Panc1 (cell line): ENCODE results near the gene LEMD2. TPM values are rescaled to one million over a fixed set of nuclear protein-coding genes. Genes with fewer than 3 reads are reported as not detected.

Experiments used
- ATAC-seq: fragments of 200-7000 bp; cut with Tn5 transposase; 2 replicates; pipeline ENCODE4 v1.9.1; 2020; ENCODE audit warnings: mild to moderate bottlenecking, moderate library complexity
- BruUV-seq: library from RNA; stranded (reverse); fragments of 400-500 nt; replicated peaks from 2 replicates; lab custom pipeline; 2021; lab: Mats Ljungman, UMichigan
- CTCF ChIA-PET: fragments of 300-600 bp; sonication (Branson Sonifier 250); formaldehyde crosslinking; loops from one replicate; lab custom pipeline; 2022; ENCODE audit warnings: antibody characterized with exemption; lab: Charles Lee
- POLR2A ChIA-PET: fragments of 300-600 bp; sonication (Branson Sonifier 250); formaldehyde crosslinking; loops from one replicate; lab custom pipeline; 2022; ENCODE audit warnings: antibody characterized with exemption; lab: Charles Lee
- DNase-seq: peaks from one replicate; pipeline ENCODE4 v3.0.0-alpha.2; 2010; ENCODE audit warnings: low read depth, low spot score
- H3K27ac ChIP-seq: 2 replicates; pipeline ENCODE4 v1.5.1; 2011; ENCODE audit warnings: mild to moderate bottlenecking, low read length, inconsistent platforms
- H3K27me3 ChIP-seq: fragments of 200-500 bp; sonication (Bioruptor generic); 2 replicates; pipeline ENCODE4 v1.6.0; 2014; ENCODE audit warnings: low read length, inconsistent platforms; ENCODE audit not compliant: control insufficient read depth, insufficient read depth
- H3K36me3 ChIP-seq: fragments of 200-500 bp; sonication (Bioruptor generic); 2 replicates; pipeline ENCODE4 v1.5.1; 2014; ENCODE audit warnings: inconsistent platforms, mild to moderate bottlenecking, low read length, moderate library complexity; ENCODE audit not compliant: control insufficient read depth, insufficient read depth
- H3K4me1 ChIP-seq: 2 replicates; pipeline ENCODE4 v1.5.1; 2011; ENCODE audit warnings: inconsistent platforms, mild to moderate bottlenecking, low read length, moderate library complexity; ENCODE audit not compliant: control insufficient read depth, insufficient read depth
- H3K4me3 ChIP-seq, 2 experiments: 2 replicates each; pipeline ENCODE4 v1.5.1; 2011 to 2012; ENCODE audit warnings: low read depth in 2 of 2, low read length in 2 of 2, mild to moderate bottlenecking in 2 of 2, inconsistent platforms in 1 of 2, moderate library complexity in 1 of 2
- H3K9me3 ChIP-seq: fragments of 200-500 bp; sonication (Bioruptor generic); 2 replicates; pipeline ENCODE4 v1.5.1; 2014; ENCODE audit warnings: low read depth, mild to moderate bottlenecking, inconsistent platforms, low read length, moderate library complexity; ENCODE audit not compliant: control insufficient read depth, insufficient read depth
- POLR2AphosphoS5 ChIP-seq: IDR thresholded peaks from 2 replicates; pipeline ENCODE4 v1.6.1; 2012; ENCODE audit warnings: mild to moderate bottlenecking, low read depth, low read length, moderate library complexity
- SIN3A ChIP-seq: IDR thresholded peaks from 2 replicates; pipeline ENCODE4 v1.6.1; 2012; ENCODE audit warnings: low read depth, mild to moderate bottlenecking, low read length, moderate library complexity, borderline replicate concordance; ENCODE audit not compliant: insufficient read depth
- TCF7L2 ChIP-seq: IDR thresholded peaks from 2 replicates; pipeline ENCODE4 v1.6.1; 2011; ENCODE audit warnings: mild to moderate bottlenecking, low read depth, low read length, inconsistent platforms
- in situ Hi-C: cut with HindIII; loops from 2 replicates; pipeline ENCODE4 v1.10.0; 2016; ENCODE audit warnings: low sequenced_read_pairs, low pct_unique_long_range_greater_than_20kb
- intact Hi-C: fragments of 100-400 bp; cut with micrococcal nuclease; formaldehyde crosslinking; loops from one replicate; pipeline ENCODE4 v1.10.0; 2022; ENCODE audit not compliant: unreplicated experiment
- total RNA-seq: library from RNA; stranded (reverse); gene quantifications from one replicate; pipeline ENCODE4 v1.2.1, GENCODE V29; 2021; ENCODE audit not compliant: unreplicated experiment
- TF ChIP-seq, protein P1 (sequence below): fragments of 450-650 bp; IDR thresholded peaks from 2 replicates; pipeline ENCODE4 v1.5.1; 2017; ENCODE audit warnings: mild to moderate bottlenecking
- TF ChIP-seq, protein P2 (sequence below), 2 experiments: IDR thresholded peaks; 2 replicates each; pipeline ENCODE4 v1.6.1; 2011 to 2012; ENCODE audit warnings: low read depth in 2 of 2, control low read depth in 1 of 2, low read length in 1 of 2, mild to moderate bottlenecking in 1 of 2, moderate library complexity in 1 of 2; ENCODE audit not compliant: insufficient read depth in 1 of 2

The LEMD2 gene
- total RNA-seq, 1 experiment from 2014 or later = 89.8 TPM

GRCh38 chr6:33738153-33738552, 50.8 kb downstream of the LEMD2 start:
- in situ Hi-C loops (no loop called here), intact Hi-C loops (no loop called here)
- no TSS peak for BruUV-seq
- CTCF ChIA-PET = interaction anchor here (0.6 to 0.8 kb wide), 2 partner anchors 27 to 316 kb away, joined by 6 to 10 read pairs; partner anchors contain the start of gene UQCC2
- Histone ChIP-seq H3K4me1 (no peaks in the 10 kb centered on the region), H3K36me3 (no peaks in the 10 kb centered on the region), H3K27me3 (no peaks in the 10 kb centered on the region), H3K4me3 (no peak overlapping the region), H3K9me3 (no peaks in the 10 kb centered on the region), H3K27ac (no peak overlapping the region)
- POLR2A ChIA-PET = no interaction called here
- DNase-seq (no peak), ATAC-seq (no peak)
- TF ChIP-seq, protein P1, sequence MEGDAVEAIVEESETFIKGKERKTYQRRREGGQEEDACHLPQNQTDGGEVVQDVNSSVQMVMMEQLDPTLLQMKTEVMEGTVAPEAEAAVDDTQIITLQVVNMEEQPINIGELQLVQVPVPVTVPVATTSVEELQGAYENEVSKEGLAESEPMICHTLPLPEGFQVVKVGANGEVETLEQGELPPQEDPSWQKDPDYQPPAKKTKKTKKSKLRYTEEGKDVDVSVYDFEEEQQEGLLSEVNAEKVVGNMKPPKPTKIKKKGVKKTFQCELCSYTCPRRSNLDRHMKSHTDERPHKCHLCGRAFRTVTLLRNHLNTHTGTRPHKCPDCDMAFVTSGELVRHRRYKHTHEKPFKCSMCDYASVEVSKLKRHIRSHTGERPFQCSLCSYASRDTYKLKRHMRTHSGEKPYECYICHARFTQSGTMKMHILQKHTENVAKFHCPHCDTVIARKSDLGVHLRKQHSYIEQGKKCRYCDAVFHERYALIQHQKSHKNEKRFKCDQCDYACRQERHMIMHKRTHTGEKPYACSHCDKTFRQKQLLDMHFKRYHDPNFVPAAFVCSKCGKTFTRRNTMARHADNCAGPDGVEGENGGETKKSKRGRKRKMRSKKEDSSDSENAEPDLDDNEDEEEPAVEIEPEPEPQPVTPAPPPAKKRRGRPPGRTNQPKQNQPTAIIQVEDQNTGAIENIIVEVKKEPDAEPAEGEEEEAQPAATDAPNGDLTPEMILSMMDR = no peak
- TF ChIP-seq POLR2AphosphoS5 (no peak), SIN3A (no peak), TCF7L2 (no peak)
- TF ChIP-seq, protein P2, sequence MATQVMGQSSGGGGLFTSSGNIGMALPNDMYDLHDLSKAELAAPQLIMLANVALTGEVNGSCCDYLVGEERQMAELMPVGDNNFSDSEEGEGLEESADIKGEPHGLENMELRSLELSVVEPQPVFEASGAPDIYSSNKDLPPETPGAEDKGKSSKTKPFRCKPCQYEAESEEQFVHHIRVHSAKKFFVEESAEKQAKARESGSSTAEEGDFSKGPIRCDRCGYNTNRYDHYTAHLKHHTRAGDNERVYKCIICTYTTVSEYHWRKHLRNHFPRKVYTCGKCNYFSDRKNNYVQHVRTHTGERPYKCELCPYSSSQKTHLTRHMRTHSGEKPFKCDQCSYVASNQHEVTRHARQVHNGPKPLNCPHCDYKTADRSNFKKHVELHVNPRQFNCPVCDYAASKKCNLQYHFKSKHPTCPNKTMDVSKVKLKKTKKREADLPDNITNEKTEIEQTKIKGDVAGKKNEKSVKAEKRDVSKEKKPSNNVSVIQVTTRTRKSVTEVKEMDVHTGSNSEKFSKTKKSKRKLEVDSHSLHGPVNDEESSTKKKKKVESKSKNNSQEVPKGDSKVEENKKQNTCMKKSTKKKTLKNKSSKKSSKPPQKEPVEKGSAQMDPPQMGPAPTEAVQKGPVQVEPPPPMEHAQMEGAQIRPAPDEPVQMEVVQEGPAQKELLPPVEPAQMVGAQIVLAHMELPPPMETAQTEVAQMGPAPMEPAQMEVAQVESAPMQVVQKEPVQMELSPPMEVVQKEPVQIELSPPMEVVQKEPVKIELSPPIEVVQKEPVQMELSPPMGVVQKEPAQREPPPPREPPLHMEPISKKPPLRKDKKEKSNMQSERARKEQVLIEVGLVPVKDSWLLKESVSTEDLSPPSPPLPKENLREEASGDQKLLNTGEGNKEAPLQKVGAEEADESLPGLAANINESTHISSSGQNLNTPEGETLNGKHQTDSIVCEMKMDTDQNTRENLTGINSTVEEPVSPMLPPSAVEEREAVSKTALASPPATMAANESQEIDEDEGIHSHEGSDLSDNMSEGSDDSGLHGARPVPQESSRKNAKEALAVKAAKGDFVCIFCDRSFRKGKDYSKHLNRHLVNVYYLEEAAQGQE (IDR thresholded peaks at IDR 0.05; ENCODE audit: insufficient read depth in 1 of 2, low read depth in 2 of 2, low read length in 1 of 2) = no peak

GRCh38 chr6:33737267-33738026, 51.5 kb downstream of the LEMD2 start:
- ATAC-seq (no peak), DNase-seq (no peak)
- ChIA-PET CTCF (no interaction called here), POLR2A (no interaction called here)
- BruUV-seq = no TSS peak
- no peak overlapping the region for H3K4me3 ChIP-seq
- H3K36me3 ChIP-seq = no peaks in the 10 kb centered on the region
- TF ChIP-seq, protein P2 (IDR thresholded peaks at IDR 0.05; ENCODE audit: insufficient read depth in 1 of 2, low read depth in 2 of 2, low read length in 1 of 2) = no peak
- TF ChIP-seq TCF7L2 (no peak), POLR2AphosphoS5 (no peak), SIN3A (no peak)
- TF ChIP-seq, protein P1 = no peak
- no peak overlapping the region for H3K27ac ChIP-seq
- H3K9me3 ChIP-seq = no peaks in the 10 kb centered on the region
- no peaks in the 10 kb centered on the region for H3K4me1 ChIP-seq
- H3K27me3 ChIP-seq = no peaks in the 10 kb centered on the region
- in situ Hi-C loops = no loop called here
- intact Hi-C loops = no loop called here
